Ishikawa (cell line): ENCODE data around the gene ASCL2.

Experiments
- CEBPB ChIP-seq: IDR thresholded peaks from 2 replicates; pipeline ENCODE4 v1.6.1; 2012
- CREB1 ChIP-seq: IDR thresholded peaks from 2 replicates; pipeline ENCODE4 v1.6.1; 2012; ENCODE audit warnings: low read depth
- EGR1 ChIP-seq: IDR thresholded peaks from 2 replicates; pipeline ENCODE4 v1.6.1; 2012
- EP300 ChIP-seq: IDR thresholded peaks from 2 replicates; pipeline ENCODE4 v1.6.1; 2012; ENCODE audit warnings: borderline replicate concordance
- FOXM1 ChIP-seq: IDR thresholded peaks from 2 replicates; pipeline ENCODE4 v1.6.1; 2012; ENCODE audit warnings: low read depth, borderline replicate concordance
- NFIC ChIP-seq: IDR thresholded peaks from 2 replicates; pipeline ENCODE4 v1.6.1; 2012
- RAD21 ChIP-seq: IDR thresholded peaks from 2 replicates; pipeline ENCODE4 v1.6.1; 2012; ENCODE audit warnings: low read depth
- REST ChIP-seq: IDR thresholded peaks from 2 replicates; pipeline ENCODE4 v1.6.1; 2012; ENCODE audit warnings: low read depth, mild to moderate bottlenecking
- TAF1 ChIP-seq: IDR thresholded peaks from 2 replicates; pipeline ENCODE4 v1.6.1; 2012; ENCODE audit warnings: low read depth, mild to moderate bottlenecking
- TCF12 ChIP-seq: IDR thresholded peaks from 2 replicates; pipeline ENCODE4 v1.6.1; 2012; ENCODE audit warnings: low read depth
- TEAD4 ChIP-seq: IDR thresholded peaks from 2 replicates; pipeline ENCODE4 v1.6.1; 2012
- YY1 ChIP-seq: IDR thresholded peaks from 2 replicates; pipeline ENCODE4 v1.6.1; 2012; ENCODE audit warnings: low read depth
- ZBTB7A ChIP-seq: IDR thresholded peaks from 2 replicates; pipeline ENCODE4 v1.6.1; 2012; ENCODE audit warnings: low read depth
- TF ChIP-seq, protein P1 (sequence below): IDR thresholded peaks from 2 replicates; pipeline ENCODE4 v1.6.1; 2012
- TF ChIP-seq, protein P2 (sequence below): IDR thresholded peaks from 2 replicates; pipeline ENCODE4 v1.6.1; 2012

Gene ASCL2

DNA sequence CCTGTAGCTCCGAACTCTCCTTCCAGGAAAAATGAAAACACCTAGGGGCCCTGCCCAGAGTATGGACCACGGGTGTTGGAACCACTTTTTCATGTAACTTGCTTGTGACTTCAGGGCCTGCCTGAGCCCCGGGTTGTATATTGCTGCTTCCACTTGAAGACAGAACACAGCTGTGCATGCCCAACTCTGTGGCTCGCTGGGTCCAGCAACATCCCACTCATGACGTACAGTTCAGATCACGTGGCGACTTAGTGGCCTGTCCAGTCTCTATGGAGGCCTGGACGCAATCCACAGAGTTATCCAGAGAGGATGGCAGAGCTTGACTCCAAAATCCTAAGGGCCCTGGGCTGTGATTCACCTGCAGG lies 24.5 kb upstream of the ASCL2 start:
- no peak for TF ChIP-seq CEBPB
- no peak for TF ChIP-seq REST
- no peak for TF ChIP-seq RAD21
- no peak for TF ChIP-seq ZBTB7A
- TF ChIP-seq EP300, result no peak
- TF ChIP-seq TCF12, result no peak
- TF ChIP-seq EGR1, result no peak

GRCh38 chr11:2293984-2294925 lies 23.9 kb upstream of the ASCL2 start:
- TF ChIP-seq NFIC (no peak), RAD21 (peak; percentile 44)

DNA sequence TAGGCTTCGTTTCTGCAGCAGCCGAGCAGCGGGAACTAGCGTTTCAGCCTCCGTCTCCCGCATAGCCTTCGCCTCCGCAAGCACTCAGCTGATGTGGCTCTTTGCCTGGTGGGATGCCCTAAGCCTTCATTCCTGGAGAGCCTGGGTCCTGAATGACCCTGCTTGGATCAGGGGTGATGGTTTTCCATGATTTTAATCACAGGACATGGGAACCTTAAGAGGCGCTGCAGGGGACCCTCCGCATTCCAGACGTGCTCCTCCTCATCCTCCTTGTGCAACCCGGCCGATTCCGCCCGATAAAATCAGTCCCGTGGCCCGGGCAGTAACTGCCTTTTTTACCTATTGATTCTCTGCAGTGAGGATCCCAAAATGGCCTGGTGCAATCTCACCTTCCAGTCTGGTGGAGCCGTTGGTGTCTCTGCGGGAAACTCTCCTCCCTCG lies 23.2 kb upstream of the ASCL2 start:
- TF ChIP-seq FOXM1 (no peak), TAF1 (no peak), RAD21 (no peak), EGR1 (no peak), EP300 (no peak), TCF12 (no peak), CEBPB (no peak), YY1 (no peak), REST (no peak), ZBTB7A (no peak), CREB1 (no peak), NFIC (no peak), TEAD4 (no peak)
- TF ChIP-seq, protein P1, sequence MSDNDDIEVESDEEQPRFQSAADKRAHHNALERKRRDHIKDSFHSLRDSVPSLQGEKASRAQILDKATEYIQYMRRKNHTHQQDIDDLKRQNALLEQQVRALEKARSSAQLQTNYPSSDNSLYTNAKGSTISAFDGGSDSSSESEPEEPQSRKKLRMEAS, result no peak
- TF ChIP-seq, protein P2, sequence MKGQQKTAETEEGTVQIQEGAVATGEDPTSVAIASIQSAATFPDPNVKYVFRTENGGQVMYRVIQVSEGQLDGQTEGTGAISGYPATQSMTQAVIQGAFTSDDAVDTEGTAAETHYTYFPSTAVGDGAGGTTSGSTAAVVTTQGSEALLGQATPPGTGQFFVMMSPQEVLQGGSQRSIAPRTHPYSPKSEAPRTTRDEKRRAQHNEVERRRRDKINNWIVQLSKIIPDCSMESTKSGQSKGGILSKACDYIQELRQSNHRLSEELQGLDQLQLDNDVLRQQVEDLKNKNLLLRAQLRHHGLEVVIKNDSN, result no peak

DNA sequence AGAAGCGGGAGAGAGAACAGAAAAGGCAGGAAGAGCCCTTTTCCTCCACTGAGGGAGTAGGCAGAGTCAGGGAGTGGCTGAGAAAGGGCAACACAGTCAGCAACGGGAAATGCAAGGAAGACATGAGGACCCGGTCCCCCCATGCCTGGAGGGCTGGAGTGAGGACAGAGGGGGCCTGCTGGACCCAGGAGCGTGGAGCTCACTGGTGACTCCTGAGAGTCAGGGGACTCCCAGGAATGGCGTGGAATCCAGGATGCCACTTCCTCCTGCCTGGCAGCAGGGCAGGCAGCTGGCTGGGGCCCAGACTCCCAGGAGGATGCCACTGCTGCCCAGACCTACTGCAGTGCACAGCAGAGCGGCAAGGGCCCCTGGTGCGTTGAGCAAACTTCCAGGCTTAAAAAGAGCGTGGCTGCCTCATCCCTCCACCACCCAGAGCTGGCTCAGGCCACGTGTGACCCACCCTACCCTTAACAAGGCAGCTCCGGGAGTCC lies 20.0 kb upstream of the ASCL2 start:
- peak; percentile 32; the same call in 1 of the 2 replicates for TF ChIP-seq TCF12
- TF ChIP-seq, protein P1, result 0 out of 2 replicates have a peak, but pooled peaks have one; percentile 26
- TF ChIP-seq NFIC, result peak; percentile 70
- no peak for TF ChIP-seq CEBPB
- TF ChIP-seq TAF1, result no peak
- no peak for TF ChIP-seq CREB1
- no peak for TF ChIP-seq RAD21
- TF ChIP-seq, protein P2, result 0 out of 2 replicates have a peak, but pooled peaks have one; percentile 36
- no peak for TF ChIP-seq REST
- no peak for TF ChIP-seq EGR1
- no peak for TF ChIP-seq FOXM1
- TF ChIP-seq TEAD4, result peak; percentile 15; the same call in 1 of the 2 replicates
- TF ChIP-seq YY1, result no peak
- no peak for TF ChIP-seq ZBTB7A
